ENCODE results near the gene DBT. TPM values are rescaled to one million over a fixed set of nuclear protein-coding genes. Genes with fewer than 3 reads are reported as not detected.

Gene DBT
- polyA plus RNA-seq, 1 donor (not counting 4 experiments of a cell fraction or from before 2014, with no cell fraction given) = 16.3 TPM

GRCh38 chr1:100290291-100290690 lies 40.7 kb upstream of the DBT start:
- no peak for FAIRE-seq

DNA sequence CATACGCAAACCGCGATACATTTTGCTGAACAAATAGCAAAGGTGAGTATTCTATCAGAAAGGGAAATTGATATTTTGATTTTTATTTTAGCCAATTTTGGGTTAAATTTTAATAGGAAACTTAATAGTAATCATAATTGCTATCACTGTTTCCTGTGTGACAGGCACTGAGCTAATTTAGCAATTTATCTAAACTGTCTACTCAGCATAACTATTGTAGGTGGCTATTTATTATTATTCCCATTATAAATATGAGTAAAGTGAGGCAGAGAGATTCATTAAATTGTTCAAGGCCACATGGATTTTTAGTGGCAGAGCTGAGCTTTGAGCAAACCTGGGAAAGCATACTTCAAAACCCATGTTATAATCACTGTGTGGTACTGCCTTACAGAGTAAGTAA lies 37.5 kb upstream of the DBT start:
- H3K79me2 ChIP-seq (ENCODE audit: control insufficient read depth, insufficient read depth, low read length) = no peaks in the 10 kb centered on the region
- H3K4me3 ChIP-seq (ENCODE audit: control insufficient read depth in 2 of 3, extremely low read depth in 1 of 3, insufficient read depth in 2 of 3, low read depth in 1 of 3, low read length in 3 of 3) = no peak overlapping the region
- no peaks in the 10 kb centered on the region for H3K4me1 ChIP-seq (ENCODE audit: control insufficient read depth, extremely low read depth, insufficient read depth, low read length)
- FAIRE-seq (no peak), DNase-seq (ENCODE audit: low read depth, low spot score) (no peak)
- H4K20me1 ChIP-seq (ENCODE audit: control insufficient read depth, extremely low read depth, insufficient read depth, low read length) = no peaks in the 10 kb centered on the region
- H3K27ac ChIP-seq (ENCODE audit: control insufficient read depth, insufficient read depth, low read length) = no peak overlapping the region
- no peak overlapping the region for H3K9ac ChIP-seq (ENCODE audit: control insufficient read depth, extremely low read depth, insufficient read depth, low read length)
- H3K27me3 ChIP-seq (ENCODE audit: control insufficient read depth, extremely low read depth, insufficient read depth, low read length) = no peaks in the 10 kb centered on the region
- H3K9me1 ChIP-seq (ENCODE audit: control insufficient read depth, extremely low read depth, insufficient read depth, low read length) = no peaks in the 10 kb centered on the region
- no peak overlapping the region for H2AFZ ChIP-seq (ENCODE audit: control insufficient read depth, low read length)
- H3K9me3 ChIP-seq (ENCODE audit: control insufficient read depth, low read depth, low read length) = no peaks in the 10 kb centered on the region
- TF ChIP-seq EZH2 (IDR thresholded peaks at IDR 0.05; ENCODE audit: low read length) (no peak), CTCF (optimal IDR thresholded peaks at IDR 0.05 in 1 of 3, IDR thresholded peaks at IDR 0.05 in 1 of 3, conservative IDR thresholded peaks at IDR 0.05 in 1 of 3; ENCODE audit: extremely low read depth in 1 of 3, insufficient read depth in 2 of 3, low read length in 3 of 3) (no peak)
- H3K4me2 ChIP-seq (ENCODE audit: control insufficient read depth, extremely low read depth, insufficient read depth, low read depth, low read length) = no peak overlapping the region
- H3K36me3 ChIP-seq (ENCODE audit: control insufficient read depth in 2 of 2, extremely low read depth in 1 of 2, insufficient read depth in 2 of 2, low read length in 2 of 2) = peaks cover 22 to 26% of the 10 kb centered on the region in 2 experiments
- dilution Hi-C loops (cut with MboI; ENCODE audit: extremely low pct_ligation_motif_present, low sequenced_read_pairs) = no loop called here

More at GRCh38 chr1:100290291-100290690, 40.7 kb upstream of the DBT start:
- Histone ChIP-seq H3K4me2 (ENCODE audit: control insufficient read depth, extremely low read depth, insufficient read depth, low read depth, low read length) (no peak overlapping the region), H3K4me1 (ENCODE audit: control insufficient read depth, extremely low read depth, insufficient read depth, low read length) (no peaks in the 10 kb centered on the region), H4K20me1 (ENCODE audit: control insufficient read depth, extremely low read depth, insufficient read depth, low read length) (no peaks in the 10 kb centered on the region), H3K27me3 (ENCODE audit: control insufficient read depth, extremely low read depth, insufficient read depth, low read length) (no peaks in the 10 kb centered on the region), H3K79me2 (ENCODE audit: control insufficient read depth, insufficient read depth, low read length) (no peaks in the 10 kb centered on the region), H2AFZ (ENCODE audit: control insufficient read depth, low read length) (no peak overlapping the region), H3K27ac (ENCODE audit: control insufficient read depth, insufficient read depth, low read length) (no peak overlapping the region), H3K9me3 (ENCODE audit: control insufficient read depth, low read depth, low read length) (no peaks in the 10 kb centered on the region), H3K4me3 (ENCODE audit: control insufficient read depth in 2 of 3, extremely low read depth in 1 of 3, insufficient read depth in 2 of 3, low read depth in 1 of 3, low read length in 3 of 3) (no peak overlapping the region), H3K36me3 (ENCODE audit: control insufficient read depth in 2 of 2, extremely low read depth in 1 of 2, insufficient read depth in 2 of 2, low read length in 2 of 2) (peaks cover 20 to 23% of the 10 kb centered on the region in 2 experiments), H3K9me1 (ENCODE audit: control insufficient read depth, extremely low read depth, insufficient read depth, low read length) (no peaks in the 10 kb centered on the region), H3K9ac (ENCODE audit: control insufficient read depth, extremely low read depth, insufficient read depth, low read length) (no peak overlapping the region)
- TF ChIP-seq CTCF (optimal IDR thresholded peaks at IDR 0.05 in 1 of 3, IDR thresholded peaks at IDR 0.05 in 1 of 3, conservative IDR thresholded peaks at IDR 0.05 in 1 of 3; ENCODE audit: extremely low read depth in 1 of 3, insufficient read depth in 2 of 3, low read length in 3 of 3) = no peak
- TF ChIP-seq EZH2 (IDR thresholded peaks at IDR 0.05; ENCODE audit: low read length) = no peak
- dilution Hi-C loops (cut with MboI; ENCODE audit: extremely low pct_ligation_motif_present, low sequenced_read_pairs) = no loop called here
- no peak for DNase-seq (ENCODE audit: low read depth, low spot score)

All from keratinocyte (primary cell).